ENCODE measurements around the gene FAF2. TPM values are rescaled to one million over a fixed set of nuclear protein-coding genes. Genes with fewer than 3 reads are reported as not detected.

The FAF2 gene
- total and polyA plus RNA-seq, 7 experiments from 2014 or later: 11.8 to 43.2 (median 30.9) TPM

- POLR2A ChIA-PET: interaction anchor here (0.6 to 15.9 kb wide), 13 partner anchors 6 to 172 kb away, joined by 3 to 251 read pairs (median 6); partner anchors contain the start of genes CDHR2, FAF2, KIAA1191 and RNF44
- DNase-seq: peak in 8 of 9 donors; percentile 42 to 69 (median 60)
- Mint-ChIP-seq H3K9me3 (peaks cover 0 to 8% (median 0%) of the 10 kb centered on the region in 11 donors), H3K4me3 (peak overlapping the region; percentile 96 to 100 (median 99)), H3K27ac (peak overlapping the region; percentile 88 to 100 (median 99)), H3K27me3 (no peaks in the 10 kb centered on the region), H3K36me3 (peaks cover 10 to 38% (median 15%) of the 10 kb centered on the region in 5 donors), H3K4me1 (peaks cover 41 to 59% (median 52%) of the 10 kb centered on the region in 7 donors)
- Histone ChIP-seq H3K4me1 (ENCODE audit: control insufficient read depth in 2 of 2, insufficient read depth in 2 of 2, low read length in 2 of 2) (peaks cover 64% of the 10 kb centered on the region in 2 donors), H3K9me3 (ENCODE audit: control insufficient read depth in 2 of 3, low read length in 3 of 3) (no peaks in the 10 kb centered on the region), H3K4me3 (ENCODE audit: low read length) (peak overlapping the region; percentile 100), H3K36me3 (ENCODE audit: control insufficient read depth in 2 of 3, insufficient read depth in 3 of 3, low read length in 3 of 3) (peaks cover 7 to 43% (median 11%) of the 10 kb centered on the region in 3 experiments), H3K27ac (ENCODE audit: low read depth, low read length) (peak overlapping the region; percentile 96), H3K27me3 (ENCODE audit: control insufficient read depth in 2 of 2, insufficient read depth in 2 of 2, low read length in 2 of 2) (no peaks in the 10 kb centered on the region)
- no peak for ATAC-seq
- CTCF ChIA-PET: interaction anchor here (0.5 to 2.1 kb wide), 6 partner anchors 9 to 919 kb away, joined by 3 to 14 read pairs (median 4); partner anchors contain the start of gene FAF2
- intact Hi-C loops (cut with micrococcal nuclease): loop anchor here (1.0 to 10.0 kb wide), 4 partner anchors 9 to 879 kb away; partner anchors contain the start of genes HRH2 (in 1 of the 2), PRELID1 (in 1 of the 2) and RAB24 (in 1 of the 2)
These were observed 85.9 kb downstream of the FAF2 start for GRCh38 chr5:176533894-176534611.

GRCh38 chr5:176534640-176535039, 86.5 kb downstream of the FAF2 start:
- POLR2A ChIA-PET: interaction anchor here (0.8 to 15.9 kb wide), 19 partner anchors 6 to 891 kb away, joined by 3 to 251 read pairs (median 6); partner anchors contain the start of genes CDHR2, FAF2, KIAA1191 and RNF44

GRCh38 chr5:176535101-176535663, 87.0 kb downstream of the FAF2 start:
- H3K4me3 ChIP-seq (ENCODE audit: low read length): peak overlapping the region; percentile 100
- H3K27ac ChIP-seq (ENCODE audit: low read depth, low read length): peak overlapping the region; percentile 96
- H3K36me3 ChIP-seq (ENCODE audit: control insufficient read depth in 2 of 3, insufficient read depth in 3 of 3, low read length in 3 of 3): peaks cover 0 to 35% (median 4%) of the 10 kb centered on the region in 3 experiments
- POLR2A ChIA-PET: interaction anchor here (0.8 to 15.9 kb wide), 20 partner anchors 5 to 891 kb away, joined by 3 to 251 read pairs (median 4); partner anchors contain the start of genes CDHR2, FAF2, KIAA1191 and RNF44
- DNase-seq (peak in 6 of 9 donors; percentile 27 to 51 (median 38)), ATAC-seq (no peak)
- peaks cover 65 to 68% of the 10 kb centered on the region in 2 donors for H3K4me1 ChIP-seq (ENCODE audit: control insufficient read depth in 2 of 2, insufficient read depth in 2 of 2, low read length in 2 of 2)
- Mint-ChIP-seq H3K4me1 (peaks cover 40 to 61% (median 58%) of the 10 kb centered on the region in 7 donors), H3K9me3 (peaks cover 0 to 8% (median 0%) of the 10 kb centered on the region in 11 donors), H3K4me3 (peak overlapping the region; percentile 96 to 100 (median 99)), H3K27me3 (no peaks in the 10 kb centered on the region), H3K27ac (peak overlapping the region; percentile 88 to 100 (median 99)), H3K36me3 (peaks cover 7 to 31% (median 11%) of the 10 kb centered on the region in 5 donors)
- intact Hi-C loops (cut with micrococcal nuclease): loop anchor here (1.0 to 10.0 kb wide), 9 partner anchors 8 to 1013 kb away; partner anchors contain the start of genes HRH2 (in 2 of the 2), GRK6 (in 1 of the 2), LMAN2 (in 1 of the 2) and NSD1 (in 1 of the 2)
- H3K27me3 ChIP-seq (ENCODE audit: control insufficient read depth in 2 of 2, insufficient read depth in 2 of 2, low read length in 2 of 2): no peaks in the 10 kb centered on the region
- CTCF ChIA-PET: interaction anchor here (0.7 to 2.1 kb wide), 7 partner anchors 20 to 147 kb away, joined by 3 to 6 read pairs (median 3); no protein-coding TSS in a partner anchor
- no peaks in the 10 kb centered on the region for H3K9me3 ChIP-seq (ENCODE audit: control insufficient read depth in 2 of 3, low read length in 3 of 3)

More at GRCh38 chr5:176534640-176535039, 86.5 kb downstream of the FAF2 start:
- peaks cover 2 to 37% (median 5%) of the 10 kb centered on the region in 3 experiments for H3K36me3 ChIP-seq (ENCODE audit: control insufficient read depth in 2 of 3, insufficient read depth in 3 of 3, low read length in 3 of 3)
- peak overlapping the region; percentile 96 to 100 (median 99) for H3K4me3 Mint-ChIP-seq
- no peak for ATAC-seq
- H3K4me1 ChIP-seq (ENCODE audit: control insufficient read depth in 2 of 2, insufficient read depth in 2 of 2, low read length in 2 of 2): peaks cover 62 to 64% of the 10 kb centered on the region in 2 donors
- no peaks in the 10 kb centered on the region for H3K27me3 Mint-ChIP-seq
- peaks cover 10 to 34% (median 15%) of the 10 kb centered on the region in 5 donors for H3K36me3 Mint-ChIP-seq
- peaks cover 38 to 59% (median 56%) of the 10 kb centered on the region in 7 donors for H3K4me1 Mint-ChIP-seq
- H3K27ac Mint-ChIP-seq: peak overlapping the region; percentile 88 to 100 (median 99)
- CTCF ChIA-PET: interaction anchor here (1.0 to 2.1 kb wide), 4 partner anchors 9 to 87 kb away, joined by 3 to 14 read pairs (median 6); partner anchors contain the start of gene FAF2
- peaks cover 0 to 8% (median 0%) of the 10 kb centered on the region in 11 donors for H3K9me3 Mint-ChIP-seq
- H3K4me3 ChIP-seq (ENCODE audit: low read length): peak overlapping the region; percentile 100
- H3K27ac ChIP-seq (ENCODE audit: low read depth, low read length): peak overlapping the region; percentile 96
- H3K27me3 ChIP-seq (ENCODE audit: control insufficient read depth in 2 of 2, insufficient read depth in 2 of 2, low read length in 2 of 2): no peaks in the 10 kb centered on the region
- intact Hi-C loops (cut with micrococcal nuclease): loop anchor here (1.0 to 10.0 kb wide), 9 partner anchors 9 to 1012 kb away; partner anchors contain the start of genes HRH2 (in 2 of the 2), GRK6 (in 1 of the 2), LMAN2 (in 1 of the 2) and NSD1 (in 1 of the 2)
- no peaks in the 10 kb centered on the region for H3K9me3 ChIP-seq (ENCODE audit: control insufficient read depth in 2 of 3, low read length in 3 of 3)
- no peak for DNase-seq

- DNase-seq (no peak), ATAC-seq (no peak)
- ChIA-PET CTCF (interaction anchor here (0.7 to 2.1 kb wide), 7 partner anchors 19 to 148 kb away, joined by 3 to 6 read pairs (median 3); no protein-coding TSS in a partner anchor), POLR2A (interaction anchor here (0.6 to 15.9 kb wide), 20 partner anchors 5 to 890 kb away, joined by 3 to 251 read pairs (median 4); partner anchors contain the start of genes CDHR2, FAF2, HIGD2A and KIAA1191)
- H3K27me3 Mint-ChIP-seq: no peaks in the 10 kb centered on the region
- no peaks in the 10 kb centered on the region for H3K27me3 ChIP-seq (ENCODE audit: control insufficient read depth in 2 of 2, insufficient read depth in 2 of 2, low read length in 2 of 2)
- H3K4me3 ChIP-seq (ENCODE audit: low read length): peak overlapping the region; percentile 100
- H3K9me3 Mint-ChIP-seq: peaks cover 0 to 8% (median 0%) of the 10 kb centered on the region in 11 donors
- H3K4me1 Mint-ChIP-seq: peaks cover 45 to 66% (median 63%) of the 10 kb centered on the region in 7 donors
- peaks cover 7 to 31% (median 11%) of the 10 kb centered on the region in 5 donors for H3K36me3 Mint-ChIP-seq
- intact Hi-C loops (cut with micrococcal nuclease): loop anchor here (1.0 to 10.0 kb wide), 12 partner anchors 8 to 1013 kb away; partner anchors contain the start of genes GRK6 (in 2 of the 2), HRH2 (in 2 of the 2), CLTB (in 1 of the 2) and LMAN2 (in 1 of the 2)
- no peaks in the 10 kb centered on the region for H3K9me3 ChIP-seq (ENCODE audit: control insufficient read depth in 2 of 3, low read length in 3 of 3)
- peaks cover 66 to 69% of the 10 kb centered on the region in 2 donors for H3K4me1 ChIP-seq (ENCODE audit: control insufficient read depth in 2 of 2, insufficient read depth in 2 of 2, low read length in 2 of 2)
- H3K27ac ChIP-seq (ENCODE audit: low read depth, low read length): peak overlapping the region; percentile 96
- H3K36me3 ChIP-seq (ENCODE audit: control insufficient read depth in 2 of 3, insufficient read depth in 3 of 3, low read length in 3 of 3): peaks cover 0 to 35% (median 4%) of the 10 kb centered on the region in 3 experiments
- H3K27ac Mint-ChIP-seq: peak overlapping the region; percentile 88 to 100 (median 99)
- peak overlapping the region; percentile 96 to 100 (median 99) for H3K4me3 Mint-ChIP-seq
These were observed 87.5 kb downstream of the FAF2 start for GRCh38 chr5:176535664-176536131.

GRCh38 chr5:176536132-176536901, 88.1 kb downstream of the FAF2 start:
- H3K27me3 Mint-ChIP-seq: no peaks in the 10 kb centered on the region
- Histone ChIP-seq H3K27ac (ENCODE audit: low read depth, low read length) (peak overlapping the region; percentile 96), H3K36me3 (ENCODE audit: control insufficient read depth in 2 of 3, insufficient read depth in 3 of 3, low read length in 3 of 3) (peaks cover 0 to 29% (median 3%) of the 10 kb centered on the region in 3 experiments), H3K4me3 (ENCODE audit: low read length) (peak overlapping the region; percentile 100), H3K4me1 (ENCODE audit: control insufficient read depth in 2 of 2, insufficient read depth in 2 of 2, low read length in 2 of 2) (peaks cover 66 to 70% of the 10 kb centered on the region in 2 donors), H3K27me3 (ENCODE audit: control insufficient read depth in 2 of 2, insufficient read depth in 2 of 2, low read length in 2 of 2) (no peaks in the 10 kb centered on the region), H3K9me3 (ENCODE audit: control insufficient read depth in 2 of 3, low read length in 3 of 3) (no peaks in the 10 kb centered on the region)
- H3K36me3 Mint-ChIP-seq: peaks cover 5 to 28% (median 8%) of the 10 kb centered on the region in 5 donors
- peaks cover 46 to 67% (median 64%) of the 10 kb centered on the region in 7 donors for H3K4me1 Mint-ChIP-seq
- H3K9me3 Mint-ChIP-seq: peaks cover 0 to 8% (median 0%) of the 10 kb centered on the region in 11 donors
- H3K4me3 Mint-ChIP-seq: peak overlapping the region; percentile 96 to 100 (median 99)
- ChIA-PET CTCF (interaction anchor here (0.8 to 2.1 kb wide), 6 partner anchors 19 to 149 kb away, joined by 3 to 6 read pairs (median 3); no protein-coding TSS in a partner anchor), POLR2A (interaction anchor here (0.6 to 15.9 kb wide), 25 partner anchors 4 to 890 kb away, joined by 3 to 251 read pairs (median 5); partner anchors contain the start of genes CDHR2, CLTB, FAF2 and HIGD2A)
- DNase-seq: peak; percentile 61 to 85 (median 82)
- peak overlapping the region; percentile 88 to 100 (median 99) for H3K27ac Mint-ChIP-seq
- ATAC-seq: peak; percentile 14
- intact Hi-C loops (cut with micrococcal nuclease): loop anchor here (2.0 to 10.0 kb wide), 10 partner anchors 60 to 1014 kb away; partner anchors contain the start of genes GRK6 (in 2 of the 2), HRH2 (in 2 of the 2), CLTB (in 1 of the 2) and LMAN2 (in 1 of the 2)

Data from naive thymus-derived CD4-positive, alpha-beta T cell (primary cell).